CD14-positive monocyte (primary cell): ENCODE measurements around the gene NEK7. TPM values are rescaled to one million over a fixed set of nuclear protein-coding genes. Genes with fewer than 3 reads are reported as not detected.
A peak's percentile ranks its signal among the peaks of the same experiment; 100 is the strongest.

Experiments
- DNase-seq, 3 donors: peaks; one replicate each; pipeline ENCODE4 v3.0.0-alpha.2; 2011 to 2022
- H2AFZ ChIP-seq: 2 replicates; pipeline ENCODE4 v1.6.0; 2012; ENCODE audit warnings: mild to moderate bottlenecking, low read depth, low read length, inconsistent platforms; ENCODE audit not compliant: insufficient read depth, poor library complexity, severe bottlenecking
- H3K27ac ChIP-seq, 2 donors: 1 replicate in 1 of 2; 2 replicates in 1 of 2; pipeline ENCODE4 v1.5.1; 2012 to 2013; ENCODE audit warnings: low read length in 2 of 2, control low read depth in 1 of 2, inconsistent platforms in 1 of 2, low read depth in 1 of 2, mild to moderate bottlenecking in 1 of 2
- H3K27me3 ChIP-seq, 2 donors: one replicate each; pipeline versions ENCODE4 v1.6.0 to v1.6.1; 2011 to 2013; ENCODE audit warnings: low read length in 2 of 2; ENCODE audit not compliant: control insufficient read depth in 2 of 2, insufficient read depth in 2 of 2
- H3K36me3 ChIP-seq, 2 donors: replicated peaks in 1 of 2; 1 replicate in 1 of 2; 2 replicates in 1 of 2; pipeline versions ENCODE4 v1.5.1 to v1.6.1; 2012 to 2013; ENCODE audit warnings: low read length in 2 of 2, control low read depth in 1 of 2, inconsistent platforms in 1 of 2, mild to moderate bottlenecking in 1 of 2; ENCODE audit not compliant: insufficient read depth in 2 of 2, control insufficient read depth in 1 of 2
- H3K4me1 ChIP-seq, 2 donors: 1 replicate in 1 of 2; 2 replicates in 1 of 2; pipeline versions ENCODE4 v1.5.1 to v1.6.1; 2012 to 2013; ENCODE audit warnings: low read length in 2 of 2, control low read depth in 1 of 2, inconsistent platforms in 1 of 2, mild to moderate bottlenecking in 1 of 2, moderate library complexity in 1 of 2; ENCODE audit not compliant: insufficient read depth in 2 of 2, control insufficient read depth in 1 of 2
- H3K4me2 ChIP-seq: replicated peaks from 2 replicates; pipeline ENCODE3; 2012; ENCODE audit warnings: low read length, moderate library complexity, mild to moderate bottlenecking; ENCODE audit not compliant: poor library complexity, severe bottlenecking; ENCODE audit errors: extremely low read depth
- H3K4me3 ChIP-seq, 3 experiments: fragments of 200-600 bp in 1 of 3; sonication (generic) in 1 of 3; replicated peaks in 1 of 3; 1 replicate in 2 of 3; 2 replicates in 1 of 3; pipeline ENCODE4 v1.5.1; 2011 to 2013; ENCODE audit warnings: low read length in 3 of 3, mild to moderate bottlenecking in 3 of 3, control low read depth in 2 of 3, low read depth in 2 of 3, inconsistent platforms in 1 of 3, moderate library complexity in 1 of 3
- H3K79me2 ChIP-seq: 2 replicates; pipeline ENCODE4 v1.6.0; 2012; ENCODE audit warnings: mild to moderate bottlenecking, control low read depth, inconsistent platforms, low read length, moderate library complexity; ENCODE audit not compliant: insufficient read depth
- H3K9ac ChIP-seq: 2 replicates; pipeline ENCODE4 v1.6.0; 2017; ENCODE audit warnings: low read length, mild to moderate bottlenecking; ENCODE audit not compliant: insufficient read depth, poor library complexity, severe bottlenecking
- H3K9me3 ChIP-seq, 2 donors: replicated peaks in 1 of 2; 1 replicate in 1 of 2; 2 replicates in 1 of 2; pipeline versions ENCODE4 v1.5.1 to v1.6.1; 2012 to 2013; ENCODE audit warnings: low read length in 2 of 2, control low read depth in 1 of 2; ENCODE audit not compliant: control insufficient read depth in 1 of 2, insufficient read depth in 1 of 2
- H4K20me1 ChIP-seq: 2 replicates; pipeline ENCODE4 v1.6.0; 2012; ENCODE audit warnings: mild to moderate bottlenecking, low read length, control low read depth, moderate library complexity; ENCODE audit not compliant: insufficient read depth
- H3K27ac Mint-ChIP-seq, 7 donors: one replicate each; pipeline ENCODE4 v1.8.0; 2020; ENCODE audit warnings: mild to moderate bottlenecking in 7 of 7, mixed read lengths in 7 of 7, moderate library complexity in 6 of 7, inconsistent platforms in 2 of 7
- H3K27me3 Mint-ChIP-seq, 3 donors: one replicate each; pipeline ENCODE4 v1.8.0; 2021 to 2022; ENCODE audit warnings: low read depth in 3 of 3, mild to moderate bottlenecking in 3 of 3, mixed read lengths in 3 of 3, moderate library complexity in 3 of 3, inconsistent platforms in 1 of 3
- H3K36me3 Mint-ChIP-seq, 2 donors: one replicate each; pipeline ENCODE4 v1.8.0; 2020; ENCODE audit warnings: mixed read lengths in 2 of 2, inconsistent platforms in 1 of 2, mild to moderate bottlenecking in 1 of 2
- H3K4me1 Mint-ChIP-seq: one replicate; pipeline ENCODE4 v1.8.0; 2020; ENCODE audit warnings: mild to moderate bottlenecking, mixed read lengths
- H3K4me3 Mint-ChIP-seq, 2 donors: one replicate each; pipeline ENCODE4 v1.8.0; 2020; ENCODE audit warnings: mild to moderate bottlenecking in 2 of 2, mixed read lengths in 2 of 2, moderate library complexity in 1 of 2
- H3K9me3 Mint-ChIP-seq, 7 donors: one replicate each; pipeline ENCODE4 v1.8.0; 2020 to 2022; ENCODE audit warnings: mixed read lengths in 7 of 7, mild to moderate bottlenecking in 6 of 7, moderate library complexity in 6 of 7, inconsistent platforms in 2 of 7
- CTCF ChIP-seq: fragments of 200-600 bp; IDR thresholded peaks from one replicate; pipeline ENCODE4 v1.8.0; 2022; ENCODE audit warnings: antibody characterized with exemption, mild to moderate bottlenecking
- WGBS: methylation state at CpG from one replicate; pipeline ENCODE4 v1.1.5; 2013; ENCODE audit warnings: missing lambda C conversion rate; ENCODE audit not compliant: insufficient coverage; 5-methylcytosine and 5-hydroxymethylcytosine counted together
- intact Hi-C, 2 donors: fragments of 100-400 bp; cut with micrococcal nuclease; formaldehyde crosslinking; loops; one replicate each; pipeline versions ENCODE4 v1.15.0 to v1.15.1; 2023
- polyA plus RNA-seq, 3 donors: library from polyadenylated mRNA; depleted of rRNA in 1 of 3; unstranded in 2 of 3; stranded (reverse) in 1 of 3; fragments of 300-500 nt in 2 of 3; fragments of >200 nt in 1 of 3; fragmentation: Illumina TruSeq in 2 of 3; gene quantifications; 1 replicate in 2 of 3; 2 replicates in 1 of 3; pipeline ENCODE4 v1.2.3, GENCODE V29; 2012 to 2021

NEK7 gene
- polyA plus RNA-seq, 3 donors, result 16.0 to 50.1 (median 46.5) TPM

- TF ChIP-seq CTCF, result no peak
- H2AFZ ChIP-seq, result no peak overlapping the region
- H3K27me3 ChIP-seq, result no peaks in the 10 kb centered on the region
- H3K9ac ChIP-seq, result no peak overlapping the region
- WGBS, result 100% methylated on average over 1 of the region's 2 CpGs
- H3K4me3 ChIP-seq, result no peak overlapping the region
- H3K9me3 ChIP-seq, result no peaks in the 10 kb centered on the region
- Mint-ChIP-seq H3K9me3 (no peaks in the 10 kb centered on the region), H3K27ac (peak overlapping the region in 1 of 7 donors; percentile 41), H3K27me3 (no peaks in the 10 kb centered on the region), H3K4me1 (peaks cover 62% of the 10 kb centered on the region), H3K4me3 (no peak overlapping the region), H3K36me3 (peaks cover 0 to 3% of the 10 kb centered on the region in 2 donors)
- no peaks in the 10 kb centered on the region for H3K36me3 ChIP-seq
- no peak overlapping the region for H3K27ac ChIP-seq
- H4K20me1 ChIP-seq, result peaks cover 100% of the 10 kb centered on the region
- no peak for DNase-seq
- peaks cover 100% of the 10 kb centered on the region for H3K79me2 ChIP-seq
- H3K4me1 ChIP-seq, result peaks cover 16 to 37% of the 10 kb centered on the region in 2 donors
- H3K4me2 ChIP-seq, result no peak overlapping the region
- intact Hi-C loops, result no loop called here
Measured at GRCh38 chr1:198166900-198167299, 10.1 kb downstream of the NEK7 start.

GRCh38 chr1:198167436-198167934 is 10.7 kb downstream of the NEK7 start:
- Histone ChIP-seq H3K36me3 (no peaks in the 10 kb centered on the region), H3K27ac (no peak overlapping the region), H3K9me3 (no peaks in the 10 kb centered on the region), H2AFZ (no peak overlapping the region), H3K4me1 (peaks cover 10 to 35% of the 10 kb centered on the region in 2 donors), H4K20me1 (peaks cover 100% of the 10 kb centered on the region), H3K4me3 (no peak overlapping the region), H3K9ac (no peak overlapping the region), H3K79me2 (peaks cover 100% of the 10 kb centered on the region), H3K27me3 (no peaks in the 10 kb centered on the region), H3K4me2 (no peak overlapping the region)
- Mint-ChIP-seq H3K4me3 (no peak overlapping the region), H3K9me3 (no peaks in the 10 kb centered on the region), H3K27ac (peak overlapping the region in 1 of 7 donors; percentile 70), H3K36me3 (peaks cover 0 to 3% of the 10 kb centered on the region in 2 donors), H3K4me1 (peaks cover 62% of the 10 kb centered on the region), H3K27me3 (no peaks in the 10 kb centered on the region)
- WGBS, result 0% methylated on average over 3 of the region's 3 CpGs
- intact Hi-C loops, result no loop called here
- DNase-seq, result peak in 1 of 3 donors; percentile 12
- TF ChIP-seq CTCF, result no peak
